Prostate gland (tissue), 2 donors: ENCODE measurements around the gene AP4S1. TPM values are rescaled to one million over a fixed set of nuclear protein-coding genes. Genes with fewer than 3 reads are reported as not detected.

Source experiments
- DNase-seq: peaks from one replicate; pipeline ENCODE4 v3.0.0-alpha.2; 2019; ENCODE audit warnings: low spot score
- H3K27ac ChIP-seq, 2 donors: fragments of 200-600 bp; sonication (generic); 2 replicates each; pipeline ENCODE4 v1.5.1; 2017 to 2019
- H3K27me3 ChIP-seq: fragments of 200-600 bp; sonication (generic); replicated peaks from 2 replicates; pipeline ENCODE4 v1.5.1; 2019; ENCODE audit not compliant: insufficient read depth
- H3K36me3 ChIP-seq, 2 donors: fragments of 200-600 bp; sonication (generic); 1 replicate in 1 of 2; 2 replicates in 1 of 2; pipeline versions ENCODE4 v1.5.1 to v1.8.1; 2017 to 2019
- H3K4me1 ChIP-seq: fragments of 200-600 bp; sonication (generic); replicated peaks from 2 replicates; pipeline ENCODE4 v1.5.1; 2019
- H3K4me3 ChIP-seq, 2 donors: fragments of 200-600 bp; sonication (generic); 2 replicates each; pipeline ENCODE4 v1.5.1; 2017 to 2019
- H3K9me3 ChIP-seq: fragments of 200-600 bp; sonication (generic); 2 replicates; pipeline ENCODE4 v1.5.1; 2017
- POLR2A ChIP-seq: fragments of 450-650 bp; IDR thresholded peaks from one replicate; pipeline ENCODE4 v1.6.1; 2016; ENCODE audit warnings: antibody characterized with exemption, mild to moderate bottlenecking
- POLR2AphosphoS5 ChIP-seq: sonication (generic); formaldehyde crosslinking; IDR thresholded peaks from one replicate; pipeline ENCODE4 v1.6.1; 2017; ENCODE audit warnings: antibody characterized with exemption
- WGBS: methylation state at CpG from one replicate; pipeline ENCODE4 v1.1.5; 2018; 5-methylcytosine and 5-hydroxymethylcytosine counted together
- intact Hi-C: fragments of 100-400 bp; cut with DNase I; formaldehyde crosslinking; loops from one replicate; pipeline ENCODE4 v1.14.2; 2022
- total RNA-seq, 2 donors: library from RNA; depleted of rRNA; stranded (reverse); fragments of >200 nt; gene quantifications; one replicate each; pipeline ENCODE4 v1.1.0, GENCODE V29; 2016
- TF ChIP-seq, protein P1 (sequence below), 4 experiments: fragments of 200-600 bp in 2 of 4; fragments of 450-650 bp in 2 of 4; sonication (generic) in 2 of 4; IDR thresholded peaks; 1 replicate in 3 of 4; 2 replicates in 1 of 4; pipeline ENCODE4 v1.5.1; 2016 to 2019; ENCODE audit warnings: antibody characterized with exemption in 4 of 4, mild to moderate bottlenecking in 2 of 4, moderate library complexity in 2 of 4

Gene AP4S1
- total RNA-seq, 2 donors from 2014 or later: 6.1 to 9.8 TPM

DNA sequence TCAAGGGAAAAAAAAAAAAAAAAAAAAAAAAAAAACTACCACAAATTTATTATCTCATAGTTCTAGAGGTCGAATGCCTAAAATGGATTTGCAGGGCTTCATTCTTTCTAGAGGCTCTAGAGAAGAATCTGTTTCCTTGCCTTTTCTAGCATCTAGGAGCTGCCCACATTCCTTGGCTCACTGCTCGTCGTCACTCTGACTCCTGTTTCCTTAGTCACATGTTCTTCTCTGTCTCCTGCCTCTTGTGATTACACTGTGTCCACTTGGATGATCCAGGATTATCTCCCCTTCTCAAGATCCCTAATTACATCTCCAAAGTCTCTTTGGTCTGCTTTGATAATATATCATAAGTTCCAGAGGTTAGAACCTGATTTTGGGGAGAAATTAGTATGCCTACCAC, 93.4 kb downstream of the AP4S1 start:
- no peak overlapping the region for H3K4me3 ChIP-seq
- intact Hi-C loops: no loop called here
- no peak overlapping the region for H3K27ac ChIP-seq
- no peaks in the 10 kb centered on the region for H3K4me1 ChIP-seq
- 78% methylated on average over 3 of the region's 3 CpGs for WGBS
- H3K9me3 ChIP-seq: no peaks in the 10 kb centered on the region
- TF ChIP-seq POLR2AphosphoS5: no peak
- no peak for TF ChIP-seq POLR2A
- TF ChIP-seq, protein P1, sequence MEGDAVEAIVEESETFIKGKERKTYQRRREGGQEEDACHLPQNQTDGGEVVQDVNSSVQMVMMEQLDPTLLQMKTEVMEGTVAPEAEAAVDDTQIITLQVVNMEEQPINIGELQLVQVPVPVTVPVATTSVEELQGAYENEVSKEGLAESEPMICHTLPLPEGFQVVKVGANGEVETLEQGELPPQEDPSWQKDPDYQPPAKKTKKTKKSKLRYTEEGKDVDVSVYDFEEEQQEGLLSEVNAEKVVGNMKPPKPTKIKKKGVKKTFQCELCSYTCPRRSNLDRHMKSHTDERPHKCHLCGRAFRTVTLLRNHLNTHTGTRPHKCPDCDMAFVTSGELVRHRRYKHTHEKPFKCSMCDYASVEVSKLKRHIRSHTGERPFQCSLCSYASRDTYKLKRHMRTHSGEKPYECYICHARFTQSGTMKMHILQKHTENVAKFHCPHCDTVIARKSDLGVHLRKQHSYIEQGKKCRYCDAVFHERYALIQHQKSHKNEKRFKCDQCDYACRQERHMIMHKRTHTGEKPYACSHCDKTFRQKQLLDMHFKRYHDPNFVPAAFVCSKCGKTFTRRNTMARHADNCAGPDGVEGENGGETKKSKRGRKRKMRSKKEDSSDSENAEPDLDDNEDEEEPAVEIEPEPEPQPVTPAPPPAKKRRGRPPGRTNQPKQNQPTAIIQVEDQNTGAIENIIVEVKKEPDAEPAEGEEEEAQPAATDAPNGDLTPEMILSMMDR (IDR thresholded peaks at IDR 0.05): no peak
- DNase-seq: no peak
- H3K36me3 ChIP-seq: peaks cover 3 to 5% of the 10 kb centered on the region in 2 donors
- no peaks in the 10 kb centered on the region for H3K27me3 ChIP-seq

DNA sequence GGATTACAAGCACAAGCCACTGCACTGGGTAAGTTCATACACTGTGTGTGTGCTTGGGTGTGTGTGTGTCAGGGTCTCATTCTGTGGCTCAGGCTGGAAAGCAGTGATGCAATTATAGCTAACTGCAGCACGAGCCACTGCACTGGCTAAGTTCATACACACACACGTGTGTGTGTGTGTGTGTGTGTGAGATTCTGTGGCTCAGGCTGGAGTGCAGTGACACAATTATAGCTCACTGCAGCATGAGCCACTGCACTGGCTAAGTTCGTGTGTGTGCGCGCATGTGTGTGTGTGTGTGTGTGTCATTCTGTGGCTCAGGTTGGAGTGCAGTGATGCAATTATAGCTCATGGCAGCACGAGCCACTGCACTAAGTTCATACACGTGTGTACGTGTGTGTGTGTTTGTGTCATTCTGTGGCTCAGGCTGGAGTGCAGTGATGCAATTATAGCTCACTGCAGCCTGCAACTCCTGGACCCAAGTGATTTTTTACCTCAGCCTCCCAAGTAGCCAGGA, 96.7 kb downstream of the AP4S1 start:
- no peaks in the 10 kb centered on the region for H3K27me3 ChIP-seq
- no peak overlapping the region for H3K4me3 ChIP-seq
- H3K27ac ChIP-seq: no peak overlapping the region
- H3K36me3 ChIP-seq: peaks cover 3 to 5% of the 10 kb centered on the region in 2 donors
- TF ChIP-seq POLR2A: no peak
- TF ChIP-seq, protein P1 (IDR thresholded peaks at IDR 0.05): no peak
- TF ChIP-seq POLR2AphosphoS5: no peak
- no peak for DNase-seq
- no peaks in the 10 kb centered on the region for H3K4me1 ChIP-seq
- intact Hi-C loops: no loop called here
- no peaks in the 10 kb centered on the region for H3K9me3 ChIP-seq
- 83% methylated on average over 8 of the region's 8 CpGs for WGBS

DNA sequence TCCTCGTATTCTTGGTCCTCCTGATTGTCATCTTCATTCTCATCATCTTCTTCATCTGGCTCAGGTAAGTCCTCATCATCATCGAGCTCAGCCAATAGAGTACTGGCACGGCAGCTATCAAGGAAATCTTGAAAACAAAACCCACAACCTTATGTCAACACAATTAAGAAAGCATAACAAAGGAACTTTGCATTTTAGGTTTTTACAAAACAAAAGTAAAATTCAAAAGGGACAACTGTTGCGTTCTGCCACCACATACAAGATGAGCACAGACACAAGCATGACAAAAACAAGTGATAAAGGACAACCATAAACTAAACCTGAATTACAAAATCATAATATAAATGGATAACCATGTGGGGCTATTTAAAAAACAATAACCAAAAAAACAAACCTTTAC, 97.5 kb downstream of the AP4S1 start:
- 74% methylated on average over 4 of the region's 4 CpGs for WGBS
- no peak overlapping the region for H3K27ac ChIP-seq
- H3K27me3 ChIP-seq: no peaks in the 10 kb centered on the region
- H3K36me3 ChIP-seq: peaks cover 3 to 5% of the 10 kb centered on the region in 2 donors
- DNase-seq: no peak
- no peaks in the 10 kb centered on the region for H3K4me1 ChIP-seq
- no peak overlapping the region for H3K4me3 ChIP-seq
- intact Hi-C loops: no loop called here
- H3K9me3 ChIP-seq: no peaks in the 10 kb centered on the region
- TF ChIP-seq POLR2A: no peak
- TF ChIP-seq POLR2AphosphoS5: no peak
- TF ChIP-seq, protein P1 (IDR thresholded peaks at IDR 0.05): no peak

DNA sequence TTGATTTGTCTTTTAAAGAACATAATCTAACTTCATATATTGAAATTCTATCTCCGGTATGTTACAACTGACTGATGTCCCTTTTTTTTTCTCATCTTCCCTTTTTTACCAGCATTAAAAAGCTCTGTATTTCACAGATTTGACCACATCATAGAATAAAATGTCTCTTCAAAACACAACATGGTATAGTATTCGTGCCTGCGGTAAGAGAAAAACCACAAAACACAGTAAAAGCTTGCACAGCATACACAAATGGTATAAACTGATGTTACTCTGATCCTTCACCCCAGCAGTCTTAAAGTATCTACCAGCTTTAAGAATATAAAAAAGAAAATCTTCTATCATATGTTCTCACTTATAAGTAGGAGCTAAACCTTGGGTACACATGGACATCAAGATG, 98.7 kb downstream of the AP4S1 start:
- intact Hi-C loops: no loop called here
- no peaks in the 10 kb centered on the region for H3K4me1 ChIP-seq
- DNase-seq: no peak
- H3K27me3 ChIP-seq: no peaks in the 10 kb centered on the region
- H3K4me3 ChIP-seq: no peak overlapping the region
- H3K9me3 ChIP-seq: no peaks in the 10 kb centered on the region
- TF ChIP-seq POLR2A (no peak), POLR2AphosphoS5 (no peak)
- TF ChIP-seq, protein P1 (IDR thresholded peaks at IDR 0.05): no peak
- peaks cover 0 to 5% of the 10 kb centered on the region in 2 donors for H3K36me3 ChIP-seq
- no peak overlapping the region for H3K27ac ChIP-seq
- WGBS: 93% methylated on average over 3 of the region's 3 CpGs

DNA sequence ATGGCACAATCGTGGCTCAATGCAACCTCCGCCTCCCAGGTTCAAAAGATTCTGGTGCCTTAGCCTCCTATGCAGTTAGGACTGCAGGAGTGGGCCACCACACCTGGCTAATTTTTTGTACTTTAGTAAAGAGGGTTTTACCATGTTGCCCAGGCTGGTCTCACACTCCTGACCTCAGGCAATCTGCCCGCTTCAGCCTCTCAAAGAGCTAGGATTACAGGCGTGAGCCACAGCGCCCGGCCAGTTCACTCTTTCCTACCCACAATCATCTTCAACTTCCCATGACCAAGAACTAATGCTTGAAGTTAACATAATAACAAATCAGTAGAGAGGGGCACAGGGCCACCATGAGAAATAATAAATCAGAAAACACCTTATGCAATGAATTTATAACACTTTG, 99.8 kb downstream of the AP4S1 start:
- 94% methylated on average over 6 of the region's 6 CpGs for WGBS

More for the DNA sequence above, 99.8 kb downstream of the AP4S1 start:
- Histone ChIP-seq H3K27ac (no peak overlapping the region), H3K4me3 (no peak overlapping the region), H3K4me1 (no peaks in the 10 kb centered on the region), H3K27me3 (no peaks in the 10 kb centered on the region), H3K9me3 (no peaks in the 10 kb centered on the region), H3K36me3 (peaks cover 0 to 5% of the 10 kb centered on the region in 2 donors)
- intact Hi-C loops: no loop called here
- DNase-seq: no peak
- TF ChIP-seq POLR2AphosphoS5: no peak
- TF ChIP-seq POLR2A: no peak
- TF ChIP-seq, protein P1 (IDR thresholded peaks at IDR 0.05): no peak
